BJ (cell line): ENCODE measurements around the gene ZFAND3. TPM values are rescaled to one million over a fixed set of nuclear protein-coding genes. Genes with fewer than 3 reads are reported as not detected.

Experiments used
- CTCF ChIA-PET: fragments of 350-600 bp; formaldehyde crosslinking; extraction: SDS; loops from one replicate; lab custom pipeline; 2021; ENCODE audit warnings: antibody characterized with exemption, inconsistent platforms; lab: Yijun Ruan, JAX
- POLR2A ChIA-PET: fragments of 300-600 bp; sonication (Branson Sonifier 250); formaldehyde crosslinking; extraction: SDS; loops from one replicate; lab custom pipeline; 2021; ENCODE audit warnings: antibody characterized with exemption; lab: Charles Lee
- DNase-seq: peaks from one replicate; pipeline ENCODE4 v3.0.0-alpha.2; 2011; ENCODE audit warnings: low read depth
- H3K27me3 ChIP-seq: 2 replicates; pipeline ENCODE4 v1.6.0; 2011; ENCODE audit warnings: low read length; ENCODE audit not compliant: control insufficient read depth, insufficient read depth
- H3K36me3 ChIP-seq: 2 replicates; pipeline ENCODE4 v1.5.1; 2011; ENCODE audit warnings: low read length; ENCODE audit not compliant: control insufficient read depth, insufficient read depth
- H3K4me3 ChIP-seq: 2 replicates; pipeline ENCODE4 v1.5.1; 2011; ENCODE audit warnings: low read depth, mild to moderate bottlenecking, control low read depth, low read length
- CTCF ChIP-seq: IDR thresholded peaks from 2 replicates; pipeline ENCODE4 v1.5.1; 2011; ENCODE audit warnings: low read depth, mild to moderate bottlenecking, control low read depth, inconsistent platforms, low read length, moderate library complexity; ENCODE audit not compliant: insufficient read depth
- polyA plus RNA-seq: library from polyadenylated mRNA; depleted of rRNA; stranded (reverse); fragments of >200 nt; gene quantifications from 2 replicates; pipeline ENCODE4 v1.2.3, GENCODE V29; 2011

Gene ZFAND3
- polyA plus RNA-seq, 1 experiment = 15.5 TPM

- no peak for TF ChIP-seq CTCF
- CTCF ChIA-PET = interaction anchor here (0.6 kb wide), 1 partner anchor 8 kb away, joined by 3 read pairs; no protein-coding TSS in a partner anchor
- no peak for DNase-seq
- H3K36me3 ChIP-seq = 0 out of 2 replicates have a peak, but pooled peaks cover 2% of the 10 kb centered on the region
- H3K4me3 ChIP-seq = no peak overlapping the region
- POLR2A ChIA-PET = no interaction called here
- no peaks in the 10 kb centered on the region for H3K27me3 ChIP-seq
Observed at GRCh38 chr6:38080889-38081288, 261.4 kb downstream of the ZFAND3 start.

GRCh38 chr6:38085031-38085430, 265.5 kb downstream of the ZFAND3 start:
- no peaks in the 10 kb centered on the region for H3K27me3 ChIP-seq
- no peak for DNase-seq
- POLR2A ChIA-PET = no interaction called here

GRCh38 chr6:38086346-38086745, 266.8 kb downstream of the ZFAND3 start:
- no peak for DNase-seq
- TF ChIP-seq CTCF = no peak
- 0 out of 2 replicates have a peak, but pooled peaks cover 2% of the 10 kb centered on the region for H3K36me3 ChIP-seq
- H3K4me3 ChIP-seq = no peak overlapping the region
- POLR2A ChIA-PET = interaction anchor here (1.1 kb wide), 1 partner anchor 18 kb away, joined by 3 read pairs; no protein-coding TSS in a partner anchor
- CTCF ChIA-PET = interaction anchor here (0.6 to 1.3 kb wide), 3 partner anchors 9 to 52 kb away, joined by 3 read pairs; no protein-coding TSS in a partner anchor
- no peaks in the 10 kb centered on the region for H3K27me3 ChIP-seq

More at GRCh38 chr6:38085031-38085430, 265.5 kb downstream of the ZFAND3 start:
- no peak overlapping the region for H3K4me3 ChIP-seq
- no peak for TF ChIP-seq CTCF
- CTCF ChIA-PET = interaction anchor here (1.1 to 1.3 kb wide), 2 partner anchors 13 to 51 kb away, joined by 3 read pairs; no protein-coding TSS in a partner anchor
- H3K36me3 ChIP-seq = 0 out of 2 replicates have a peak, but pooled peaks cover 2% of the 10 kb centered on the region

GRCh38 chr6:38088010-38088409, 268.5 kb downstream of the ZFAND3 start:
- TF ChIP-seq CTCF = no peak
- ChIA-PET CTCF (interaction anchor here (1.2 kb wide), 1 partner anchor 26 kb away, joined by 3 read pairs; no protein-coding TSS in a partner anchor), POLR2A (no interaction called here)
- Histone ChIP-seq H3K4me3 (no peak overlapping the region), H3K27me3 (no peaks in the 10 kb centered on the region), H3K36me3 (0 out of 2 replicates have a peak, but pooled peaks cover 2% of the 10 kb centered on the region)
- no peak for DNase-seq

DNA sequence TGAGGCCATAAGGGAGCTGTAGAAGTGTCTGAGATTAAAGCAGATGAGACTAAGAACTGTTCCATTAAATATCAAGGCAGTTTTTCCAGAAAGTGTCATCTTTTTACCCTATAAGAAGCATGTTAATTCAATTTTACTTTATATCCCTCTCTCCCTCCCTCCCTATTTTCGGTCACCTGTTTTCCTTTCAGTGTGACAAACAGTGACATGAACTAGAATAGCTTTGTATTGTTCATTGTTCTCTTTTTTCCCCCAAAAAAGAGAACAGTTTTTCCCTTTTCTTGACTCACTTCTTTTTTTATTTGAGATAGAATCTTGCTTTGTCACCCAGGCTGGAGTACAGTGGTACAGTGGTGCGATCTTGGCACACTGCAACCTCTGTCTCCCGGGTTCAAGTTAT, 269.3 kb downstream of the ZFAND3 start:
- CTCF ChIA-PET = no interaction called here
- no peaks in the 10 kb centered on the region for H3K36me3 ChIP-seq
- H3K4me3 ChIP-seq = no peak overlapping the region
- H3K27me3 ChIP-seq = no peaks in the 10 kb centered on the region
- POLR2A ChIA-PET = no interaction called here
- no peak for DNase-seq
- no peak for TF ChIP-seq CTCF
